Measurements from ENCODE around the gene LRRC75B. TPM values are rescaled to one million over a fixed set of nuclear protein-coding genes. Genes with fewer than 3 reads are reported as not detected.
"Not testable (repeated sequence)": the region's sequence is repeated elsewhere in the genome, so short reads cannot be mapped to it uniquely, and the experiment has no call there.

Gene LRRC75B
- total and polyA plus RNA-seq, 2 donors, result 9.6 to 22.7 TPM

DNA sequence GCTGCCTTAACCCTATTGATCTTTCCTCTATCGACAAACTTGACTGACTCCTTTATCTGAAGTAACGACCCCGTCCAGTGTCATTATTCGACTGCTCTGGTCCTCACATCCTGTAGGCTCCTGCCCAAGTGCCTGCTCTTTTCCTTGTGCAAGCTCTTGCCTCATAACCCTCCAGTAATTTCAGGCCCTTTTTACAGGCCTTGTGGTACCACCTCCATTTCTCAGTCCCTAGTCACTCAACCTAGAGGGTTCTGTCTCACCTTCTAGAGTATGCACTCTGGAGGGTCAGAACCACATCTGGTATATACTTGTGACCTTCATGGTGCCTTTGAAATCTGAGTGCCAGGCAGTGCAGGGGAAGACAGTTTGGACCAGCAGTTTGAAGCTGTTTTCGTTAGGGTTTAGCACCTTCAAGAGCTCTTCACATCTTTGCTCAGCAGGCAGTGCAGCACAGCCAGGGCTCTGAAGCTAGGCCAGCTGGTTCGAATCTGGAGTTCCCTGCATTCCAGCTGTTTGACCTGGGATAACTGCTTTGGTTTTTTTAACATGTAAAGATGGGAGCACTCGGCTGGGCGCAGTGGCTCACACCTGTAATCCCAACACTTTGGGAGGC lies 25.9 kb downstream of the LRRC75B start:
- 66% methylated on average over 8 of the region's 8 CpGs for WGBS
- no peaks in the 10 kb centered on the region for H3K4me1 ChIP-seq (ENCODE audit: insufficient read depth)
- no peak overlapping the region for H3K27ac ChIP-seq (ENCODE audit: low read depth)
- no peak for DNase-seq (ENCODE audit: extremely low spot score)
- H3K4me3 ChIP-seq (ENCODE audit: low read depth, low read length), result no peak overlapping the region
- peaks cover 2% of the 10 kb centered on the region for H3K36me3 ChIP-seq (ENCODE audit: insufficient read depth)

GRCh38 chr22:24565077-24565476 lies 27.8 kb downstream of the LRRC75B start:
- no peaks in the 10 kb centered on the region for H3K4me1 ChIP-seq (ENCODE audit: insufficient read depth)
- peaks cover 2% of the 10 kb centered on the region for H3K36me3 ChIP-seq (ENCODE audit: insufficient read depth)
- DNase-seq (ENCODE audit: extremely low spot score), result no peak
- H3K27ac ChIP-seq (ENCODE audit: low read depth), result no peak overlapping the region
- WGBS, result 93% methylated on average over 2 of the region's 2 CpGs
- no peak overlapping the region for H3K4me3 ChIP-seq (ENCODE audit: low read depth, low read length)

DNA sequence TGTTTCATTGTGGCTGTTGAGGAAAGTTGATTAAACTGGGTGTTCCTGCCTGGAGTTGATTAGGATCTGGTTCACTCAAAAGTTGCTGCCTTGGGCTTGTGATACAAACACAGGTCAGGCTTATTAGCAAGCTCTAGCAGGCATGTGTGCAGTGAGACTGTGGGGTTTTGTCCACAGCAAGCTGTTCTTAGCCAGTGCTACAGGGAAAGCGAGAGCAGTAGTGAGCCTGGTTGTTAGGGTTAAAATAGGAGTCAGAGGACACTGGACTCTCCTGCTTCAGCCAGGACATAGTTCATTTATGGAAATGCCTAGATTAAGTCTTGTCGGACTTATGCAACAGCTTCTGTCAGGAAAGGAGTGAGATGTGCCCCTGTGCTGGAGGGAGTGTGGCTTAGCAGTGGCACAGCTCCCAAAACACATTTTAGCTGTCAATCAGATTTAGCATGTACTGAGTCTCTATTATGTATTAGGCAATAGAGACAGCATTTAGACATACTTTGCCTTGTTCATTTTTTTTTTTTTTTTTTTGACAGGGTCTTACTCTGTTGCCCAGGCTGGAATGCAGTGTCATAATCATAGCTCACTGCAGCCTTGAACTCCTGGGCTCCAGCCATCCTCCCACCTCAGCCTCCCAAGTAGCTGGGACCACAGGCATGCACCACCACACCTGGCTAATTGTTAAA lies 28.4 kb downstream of the LRRC75B start:
- WGBS, result 45% methylated on average over 2 of the region's 2 CpGs
- H3K36me3 ChIP-seq (ENCODE audit: insufficient read depth), result peaks cover 2% of the 10 kb centered on the region
- H3K4me1 ChIP-seq (ENCODE audit: insufficient read depth), result no peaks in the 10 kb centered on the region
- no peak for DNase-seq (ENCODE audit: extremely low spot score)
- no peak overlapping the region for H3K27ac ChIP-seq (ENCODE audit: low read depth)
- no peak overlapping the region for H3K4me3 ChIP-seq (ENCODE audit: low read depth, low read length)

GRCh38 chr22:24563246-24563645 lies 29.6 kb downstream of the LRRC75B start:
- peaks cover 2% of the 10 kb centered on the region for H3K36me3 ChIP-seq (ENCODE audit: insufficient read depth)
- DNase-seq (ENCODE audit: extremely low spot score), result no peak
- 94% methylated on average over 2 of the region's 2 CpGs for WGBS

DNA sequence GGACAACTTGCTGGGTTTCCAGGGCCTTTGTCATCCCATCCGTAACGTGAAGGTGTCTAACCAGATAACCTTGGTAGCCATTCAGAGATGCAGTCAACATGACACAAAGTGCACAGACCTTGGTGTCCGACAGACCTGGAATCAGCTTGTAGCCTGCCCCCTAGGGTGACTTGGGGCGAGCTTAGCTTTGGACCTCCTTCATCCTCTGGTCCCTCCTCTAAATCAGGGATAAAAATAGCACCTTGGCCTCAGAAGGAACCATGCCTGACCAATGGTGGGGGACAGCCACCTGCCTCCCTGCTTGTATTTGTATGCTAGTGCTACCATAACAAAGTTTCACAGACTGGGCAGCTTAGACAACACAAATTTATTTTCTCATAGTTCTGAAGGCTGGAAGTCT lies 33.4 kb downstream of the LRRC75B start:
- WGBS, result 67% methylated on average over 4 of the region's 4 CpGs
- H3K36me3 ChIP-seq (ENCODE audit: insufficient read depth), result peaks cover 2% of the 10 kb centered on the region
- no peak overlapping the region for H3K4me3 ChIP-seq (ENCODE audit: low read depth, low read length)
- H3K4me1 ChIP-seq (ENCODE audit: insufficient read depth), result no peaks in the 10 kb centered on the region
- H3K27ac ChIP-seq (ENCODE audit: low read depth), result no peak overlapping the region
- DNase-seq (ENCODE audit: extremely low spot score), result no peak

More at GRCh38 chr22:24563246-24563645, 29.6 kb downstream of the LRRC75B start:
- Histone ChIP-seq H3K4me3 (ENCODE audit: low read depth, low read length) (no peak overlapping the region), H3K27ac (ENCODE audit: low read depth) (no peak overlapping the region), H3K4me1 (ENCODE audit: insufficient read depth) (no peaks in the 10 kb centered on the region)

- no peaks in the 10 kb centered on the region for H3K4me1 ChIP-seq (ENCODE audit: insufficient read depth)
Measured at GRCh38 chr22:24555165-24556039, 37.5 kb downstream of the LRRC75B start, which contains the start of gene SNRPD3. SNRPD3 (plus strand) TSS chr22:24555999; CDS start chr22:24557675, 1,676 bp downstream.

DNA sequence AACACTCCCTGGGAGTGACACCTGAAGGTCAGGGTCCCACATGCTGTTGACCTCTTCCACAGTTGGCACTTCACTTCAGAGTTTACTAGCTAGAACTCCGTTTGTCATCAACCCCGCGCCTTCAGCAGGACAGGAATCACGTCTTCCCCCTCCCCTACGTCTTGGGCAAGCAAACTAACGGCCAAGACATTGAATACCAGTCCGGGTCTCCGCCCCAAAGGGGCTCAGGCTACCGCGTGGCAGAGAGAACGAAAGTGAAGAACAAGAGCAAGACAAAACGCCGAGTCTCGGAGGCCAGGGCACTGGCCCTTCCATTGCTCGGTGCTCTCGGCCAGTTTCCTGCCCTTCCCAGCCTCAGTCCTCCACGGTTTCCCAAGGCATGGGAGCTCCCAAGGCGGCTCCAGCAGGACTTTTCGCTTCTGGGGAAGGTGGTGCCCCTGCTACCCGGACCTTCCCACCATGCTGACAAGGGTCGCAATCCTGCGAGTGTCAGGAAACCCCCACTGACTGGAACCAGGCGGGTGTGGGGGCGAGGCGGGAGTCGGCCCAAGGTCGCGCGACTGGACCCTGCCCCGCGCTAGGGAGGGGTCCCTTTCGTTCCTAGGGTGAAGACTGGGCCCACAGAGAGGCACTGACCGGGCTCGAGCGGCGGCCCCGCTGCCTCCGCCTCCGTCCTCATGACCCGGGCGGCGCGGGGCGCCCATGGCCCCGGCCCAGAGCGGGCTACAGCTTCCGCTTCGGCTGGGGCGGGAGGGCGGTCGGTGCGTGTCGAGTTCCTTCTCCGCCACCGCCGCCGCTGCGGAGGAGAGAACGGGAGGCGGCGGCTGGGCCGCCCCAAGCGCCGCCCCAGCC lies 38.3 kb downstream of the LRRC75B start, which contains the start of gene GUCD1:
TSS of gene GUCD1 (minus strand) at position 826 of the 852 bp plus-strand sequence. CDS start at position 679, 147 bp downstream.
- no peaks in the 10 kb centered on the region for H3K4me1 ChIP-seq (ENCODE audit: insufficient read depth)
- H3K4me3 ChIP-seq (ENCODE audit: low read depth, low read length), result peak within 1 kb of the TSS; percentile 95
- no peak for DNase-seq (ENCODE audit: extremely low spot score)
- under 1% methylated on average over 64 of the region's 64 CpGs for WGBS
- H3K27ac ChIP-seq (ENCODE audit: low read depth), result peak within 1 kb of the TSS; percentile 95
- H3K36me3 ChIP-seq (ENCODE audit: insufficient read depth), result no peaks in the 10 kb centered on the region

More at GRCh38 chr22:24555165-24556039, 37.5 kb downstream of the LRRC75B start, which contains the start of gene SNRPD3:
- H3K4me3 ChIP-seq (ENCODE audit: low read depth, low read length), result peak within 1 kb of the TSS; percentile 95
- H3K36me3 ChIP-seq (ENCODE audit: insufficient read depth), result no peaks in the 10 kb centered on the region
- H3K27ac ChIP-seq (ENCODE audit: low read depth), result peak within 1 kb of the TSS; percentile 95
- peak; percentile 98 for DNase-seq (ENCODE audit: extremely low spot score)
- WGBS, result under 1% methylated on average over 59 of the region's 59 CpGs

DNA sequence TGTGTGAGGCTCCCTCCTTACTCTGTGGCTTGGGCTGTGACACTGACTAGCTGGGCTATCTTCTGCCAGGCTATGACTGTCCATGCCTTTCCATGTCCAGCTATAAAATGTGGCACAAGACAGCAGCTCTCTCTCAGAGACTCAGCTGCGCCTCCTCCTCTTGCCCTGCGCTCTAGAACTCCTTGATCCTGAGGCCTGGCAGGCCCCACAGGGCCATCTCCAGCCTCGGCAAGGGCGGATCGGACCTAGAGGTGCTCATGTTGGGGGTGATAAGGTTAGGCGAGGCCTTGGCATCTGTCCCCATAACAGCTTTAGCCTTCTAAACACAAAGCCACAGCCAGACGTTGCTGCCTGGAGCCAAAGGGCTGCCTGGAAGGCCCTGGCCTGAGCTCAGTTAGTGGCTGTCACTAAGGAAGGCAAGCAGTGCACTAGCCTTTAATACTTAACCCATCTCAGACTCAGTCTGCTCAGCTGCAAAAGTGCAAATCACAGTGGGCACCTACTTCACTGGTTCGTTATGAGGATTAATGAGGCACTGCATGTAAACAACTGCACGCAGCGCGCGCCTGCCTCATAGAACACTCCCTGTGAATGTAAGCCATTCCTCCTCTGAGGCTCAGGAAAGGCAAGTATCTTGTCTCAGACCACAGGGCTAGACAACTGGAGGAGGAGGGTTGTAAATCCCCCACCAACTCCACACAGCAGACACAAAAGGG lies 39.1 kb downstream of the LRRC75B start:
- Histone ChIP-seq H3K27ac (ENCODE audit: low read depth) (peak overlapping the region; percentile 95), H3K4me3 (ENCODE audit: low read depth, low read length) (peak overlapping the region; percentile 83), H3K36me3 (ENCODE audit: insufficient read depth) (no peaks in the 10 kb centered on the region), H3K4me1 (ENCODE audit: insufficient read depth) (no peaks in the 10 kb centered on the region)
- WGBS, result 24% methylated on average over 12 of the region's 12 CpGs
- no peak for DNase-seq (ENCODE audit: extremely low spot score)

GRCh38 chr22:24552503-24553286 lies 40.2 kb downstream of the LRRC75B start:
- not testable (repeated sequence) for H3K4me1 ChIP-seq (ENCODE audit: insufficient read depth); DNase-seq (ENCODE audit: extremely low spot score); H3K27ac ChIP-seq (ENCODE audit: low read depth); H3K36me3 ChIP-seq (ENCODE audit: insufficient read depth); H3K4me3 ChIP-seq (ENCODE audit: low read depth, low read length)
- 80% methylated on average over 10 of the region's 10 CpGs for WGBS

DNA sequence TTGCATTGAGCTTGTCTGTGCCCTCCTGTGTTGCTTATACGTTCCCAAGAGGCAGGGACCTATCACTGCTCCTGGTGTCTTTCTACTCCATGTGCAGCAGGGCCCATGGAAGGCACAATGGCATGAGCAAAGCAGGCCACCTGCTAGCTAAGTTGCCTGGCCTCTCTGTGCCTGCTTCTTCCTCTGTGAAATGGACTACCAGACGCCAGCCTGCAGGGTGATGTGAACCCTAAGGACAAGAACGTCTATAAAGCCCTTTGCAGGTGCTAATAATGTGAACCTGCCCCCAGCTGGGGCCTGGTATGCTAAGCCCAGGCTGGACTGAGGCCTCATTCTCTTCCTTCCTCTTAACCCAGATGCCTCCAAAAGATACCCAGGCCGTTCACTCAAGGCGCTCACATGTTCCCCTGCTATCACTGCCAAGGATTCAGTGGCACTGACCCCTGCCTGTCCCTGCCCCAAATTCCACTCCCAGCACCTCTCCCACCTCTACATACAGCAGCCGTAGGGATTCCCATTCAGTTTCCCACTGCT lies 41.9 kb downstream of the LRRC75B start:
- Histone ChIP-seq H3K4me3 (ENCODE audit: low read depth, low read length) (no peak overlapping the region), H3K4me1 (ENCODE audit: insufficient read depth) (no peaks in the 10 kb centered on the region), H3K36me3 (ENCODE audit: insufficient read depth) (no peaks in the 10 kb centered on the region), H3K27ac (ENCODE audit: low read depth) (no peak overlapping the region)
- 78% methylated on average over 6 of the region's 6 CpGs for WGBS
- no peak for DNase-seq (ENCODE audit: extremely low spot score)

DNA sequence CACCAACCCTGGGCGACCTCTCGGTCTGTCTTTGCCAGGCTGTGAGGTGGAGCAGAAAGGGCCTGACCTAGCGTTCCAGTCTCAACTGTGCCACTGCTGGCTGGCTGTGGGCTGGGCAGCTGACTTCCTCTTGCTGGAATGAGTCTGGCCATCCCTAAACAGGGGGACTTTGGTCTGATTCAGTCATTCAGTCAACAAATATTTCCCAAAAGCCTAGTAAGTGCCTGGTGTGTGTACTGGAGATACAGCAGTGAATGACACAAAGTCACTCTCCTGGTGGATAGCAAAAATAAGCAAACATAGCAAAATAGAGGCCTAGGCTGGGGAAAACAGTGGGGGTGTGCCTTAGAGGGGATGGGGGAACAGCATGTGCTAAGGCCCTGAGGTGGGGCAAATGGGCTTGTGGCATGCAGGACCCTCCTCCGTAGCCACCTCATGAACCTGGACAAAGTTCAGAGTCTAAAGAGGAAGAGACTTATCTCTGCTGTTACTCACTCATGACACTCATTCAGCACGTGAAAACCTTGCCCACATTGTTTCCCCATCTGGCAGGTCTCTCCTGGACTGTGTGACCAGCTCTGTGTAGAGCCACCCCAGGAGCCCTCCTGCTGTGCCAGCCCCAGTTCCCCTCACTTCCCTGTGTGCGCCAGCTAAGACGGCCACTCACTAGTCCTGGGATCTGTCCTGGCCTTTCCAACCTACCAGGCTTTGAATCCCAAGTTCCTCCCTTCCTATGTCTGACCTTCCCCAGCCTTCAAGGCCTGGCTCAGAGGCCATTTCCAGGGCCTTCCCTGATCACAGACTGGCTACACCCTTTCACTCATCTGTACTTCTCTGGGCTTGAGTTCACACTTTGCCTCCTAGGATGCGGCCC lies 42.6 kb downstream of the LRRC75B start:
- Histone ChIP-seq H3K36me3 (ENCODE audit: insufficient read depth) (no peaks in the 10 kb centered on the region), H3K4me1 (ENCODE audit: insufficient read depth) (no peaks in the 10 kb centered on the region)
- WGBS, result 88% methylated on average over 8 of the region's 8 CpGs

More for the DNA sequence above, 42.6 kb downstream of the LRRC75B start:
- no peak for DNase-seq (ENCODE audit: extremely low spot score)
- H3K27ac ChIP-seq (ENCODE audit: low read depth), result no peak overlapping the region
- no peak overlapping the region for H3K4me3 ChIP-seq (ENCODE audit: low read depth, low read length)
